Endothelial cell of umbilical vein (primary cell): Measurements from ENCODE around the gene CPVL. TPM values are rescaled to one million over a fixed set of nuclear protein-coding genes. Genes with fewer than 3 reads are reported as not detected.
A peak's percentile ranks its signal among the peaks of the same experiment; 100 is the strongest.

Experiments used
- BruUV-seq: library from RNA; stranded (reverse); fragments of 400-500 nt; replicated peaks from 2 replicates; lab custom pipeline; 2021; lab: Mats Ljungman, UMichigan
- CTCF ChIA-PET: fragments of 300-600, 350-600 bp; sonication (Branson Sonifier 250); formaldehyde crosslinking; loops from one replicate; lab custom pipeline; 2021; ENCODE audit warnings: antibody characterized with exemption, inconsistent platforms; lab: Charles Lee
- POLR2A ChIA-PET: fragments of 300-600, 350-600 bp; sonication (Branson Sonifier 250); formaldehyde crosslinking; loops from one replicate; lab custom pipeline; 2021; ENCODE audit warnings: antibody characterized with exemption, inconsistent platforms; lab: Charles Lee
- DNase-seq: peaks from one replicate; pipeline ENCODE4 v3.0.0-alpha.2; 2011; ENCODE audit warnings: low read depth, low spot score
- FAIRE-seq: peaks from 2 replicates; lab custom pipeline; 2011; peaks lifted over from hg19 to GRCh38; lab: Jason Lieb, UNC
- H2AFZ ChIP-seq: 2 replicates; pipeline ENCODE4 v1.6.0; 2012; ENCODE audit warnings: low read depth, low read length, control low read depth, inconsistent platforms
- H3K27ac ChIP-seq: 2 replicates; pipeline ENCODE4 v1.5.1; 2011; ENCODE audit warnings: low read depth, mild to moderate bottlenecking, control low read depth, low read length, moderate library complexity; ENCODE audit not compliant: insufficient read depth
- H3K27me3 ChIP-seq, 2 experiments: 2 replicates each; pipeline versions ENCODE4 v1.6.0 to v1.6.1; 2011; ENCODE audit warnings: low read length in 2 of 2, mixed read lengths in 1 of 2; ENCODE audit not compliant: control insufficient read depth in 2 of 2, insufficient read depth in 2 of 2
- H3K36me3 ChIP-seq, 2 experiments: 2 replicates in 1 of 2; 3 replicates in 1 of 2; pipeline ENCODE4 v1.5.1; 2011; ENCODE audit warnings: low read length in 2 of 2, mild to moderate bottlenecking in 1 of 2, moderate library complexity in 1 of 2; ENCODE audit not compliant: control insufficient read depth in 2 of 2, insufficient read depth in 2 of 2; ENCODE audit errors: extremely low read depth in 1 of 2
- H3K4me1 ChIP-seq: 3 replicates; pipeline ENCODE4 v1.5.1; 2011; ENCODE audit warnings: mild to moderate bottlenecking, low read length; ENCODE audit not compliant: control insufficient read depth, insufficient read depth; ENCODE audit errors: extremely low read depth
- H3K4me2 ChIP-seq: 2 replicates; pipeline ENCODE4 v1.6.1; 2011; ENCODE audit warnings: low read length, control low read depth, mixed read lengths; ENCODE audit not compliant: insufficient read depth
- H3K4me3 ChIP-seq, 3 experiments: fragments of 200-600 bp in 1 of 3; sonication (generic), shearing (Covaris generic) in 1 of 3; replicated peaks in 1 of 3; 2 replicates each; pipeline ENCODE4 v1.5.1; 2011 to 2016; ENCODE audit warnings: control low read depth in 3 of 3, low read length in 3 of 3, mild to moderate bottlenecking in 2 of 3, inconsistent platforms in 1 of 3, low read depth in 1 of 3, moderate library complexity in 1 of 3; ENCODE audit not compliant: insufficient read depth in 1 of 3
- H3K79me2 ChIP-seq: 2 replicates; pipeline ENCODE4 v1.6.0; 2012; ENCODE audit warnings: low read length, inconsistent platforms; ENCODE audit not compliant: control insufficient read depth, insufficient read depth
- H3K9ac ChIP-seq: replicated peaks from 2 replicates; pipeline ENCODE3; 2011; ENCODE audit warnings: low read length, control low read depth; ENCODE audit not compliant: insufficient read depth; ENCODE audit errors: extremely low read depth
- H3K9me1 ChIP-seq: replicated peaks from 3 replicates; pipeline ENCODE4 v1.6.0; 2011; ENCODE audit warnings: mild to moderate bottlenecking, low read length; ENCODE audit not compliant: control insufficient read depth, insufficient read depth; ENCODE audit errors: extremely low read depth
- H3K9me3 ChIP-seq: replicated peaks from 2 replicates; pipeline ENCODE4 v1.5.1; 2012; ENCODE audit warnings: low read length, inconsistent platforms; ENCODE audit not compliant: control insufficient read depth, insufficient read depth
- H4K20me1 ChIP-seq: replicated peaks from 2 replicates; pipeline ENCODE3; 2011; ENCODE audit warnings: mild to moderate bottlenecking, low read length; ENCODE audit not compliant: control insufficient read depth, insufficient read depth; ENCODE audit errors: extremely low read depth
- EZH2 ChIP-seq: IDR thresholded peaks from 2 replicates; pipeline ENCODE4 v1.6.1; 2012; ENCODE audit warnings: borderline replicate concordance, low read depth, mild to moderate bottlenecking, moderate library complexity, low read length, inconsistent platforms; ENCODE audit not compliant: severe bottlenecking
- FOS ChIP-seq: IDR thresholded peaks from 2 replicates; pipeline ENCODE4 v1.6.1; 2011; ENCODE audit warnings: mild to moderate bottlenecking, low read length, moderate library complexity, borderline replicate concordance; ENCODE audit not compliant: insufficient read depth
- GATA2 ChIP-seq: IDR thresholded peaks from 2 replicates; pipeline ENCODE4 v1.7.0; 2011; ENCODE audit warnings: low read depth, mild to moderate bottlenecking, moderate library complexity, mixed read lengths, low read length; ENCODE audit not compliant: insufficient read length, insufficient read depth
- JUN ChIP-seq: IDR thresholded peaks from 2 replicates; pipeline ENCODE4 v1.6.1; 2011; ENCODE audit warnings: borderline replicate concordance, low read depth; ENCODE audit not compliant: insufficient read length, insufficient read depth
- MYC ChIP-seq: IDR thresholded peaks from one replicate; pipeline ENCODE4 v1.6.1; 2011; ENCODE audit warnings: mild to moderate bottlenecking, low read depth, low read length
- POLR2A ChIP-seq: IDR thresholded peaks from 2 replicates; pipeline ENCODE4 v1.6.1; 2012; ENCODE audit warnings: low read depth, mild to moderate bottlenecking, control low read depth, low read length
- POLR2AphosphoS5 ChIP-seq: IDR thresholded peaks from 2 replicates; pipeline ENCODE4 v1.6.1; 2012; ENCODE audit warnings: low read depth, mild to moderate bottlenecking, control low read depth, low read length, moderate library complexity; ENCODE audit not compliant: insufficient read depth
- dilution Hi-C: fragments of 300-500 bp; cut with MboI; formaldehyde crosslinking; loops from one replicate; pipeline ENCODE4 v1.15.0; 2019; ENCODE audit warnings: low sequenced_read_pairs; ENCODE audit not compliant: extremely low pct_ligation_motif_present
- intact Hi-C: fragments of 100-400 bp; cut with micrococcal nuclease; formaldehyde crosslinking; loops from one replicate; pipeline ENCODE4 v1.10.0; 2022
- polyA plus RNA-seq, 4 experiments: library from polyadenylated mRNA; depleted of rRNA in 3 of 4; stranded (reverse) in 3 of 4; unstranded in 1 of 4; fragments of >200 nt; gene quantifications; 2 replicates each; pipeline versions ENCODE4 v1.2.1 to v1.2.3, GENCODE V29; 2011 to 2012; ENCODE audit warnings: missing spikeins in 1 of 4
- total RNA-seq: library from RNA; stranded (reverse); gene quantifications from 2 replicates; pipeline ENCODE4 v1.2.3, GENCODE V29; 2021
- TF ChIP-seq, protein P1 (sequence below): IDR thresholded peaks from 2 replicates; pipeline ENCODE4 v1.6.1; 2011; ENCODE audit not compliant: insufficient read depth, insufficient read length
- TF ChIP-seq, protein P2 (sequence below), 2 donors: IDR thresholded peaks; 1 replicate in 1 of 2; 2 replicates in 1 of 2; pipeline ENCODE4 v1.5.1; 2011; ENCODE audit warnings: low read length in 2 of 2, mild to moderate bottlenecking in 2 of 2, moderate library complexity in 2 of 2, control low read depth in 1 of 2, inconsistent platforms in 1 of 2, low read depth in 1 of 2; ENCODE audit not compliant: insufficient read depth in 1 of 2; ENCODE audit errors: extremely low read depth in 1 of 2

The CPVL gene
- total and polyA plus RNA-seq, 2 donors (not counting 3 experiments of a cell fraction or from before 2014, with no cell fraction given), result 0.14 TPM; not detected in 1

GRCh38 chr7:29177963-29178600 is 31.7 kb upstream of the CPVL start:
- peak overlapping the region; percentile 37 for H3K27ac ChIP-seq
- no peaks in the 10 kb centered on the region for H3K9me1 ChIP-seq
- no peaks in the 10 kb centered on the region for H4K20me1 ChIP-seq
- no peaks in the 10 kb centered on the region for H3K36me3 ChIP-seq
- H3K4me2 ChIP-seq, result peak overlapping the region; percentile 67
- TF ChIP-seq GATA2 (peak; percentile 70), FOS (peak; percentile 75), MYC (no peak), POLR2AphosphoS5 (peak; percentile 44), EZH2 (no peak), POLR2A (no peak), JUN (peak; percentile 29)
- TF ChIP-seq, protein P1, sequence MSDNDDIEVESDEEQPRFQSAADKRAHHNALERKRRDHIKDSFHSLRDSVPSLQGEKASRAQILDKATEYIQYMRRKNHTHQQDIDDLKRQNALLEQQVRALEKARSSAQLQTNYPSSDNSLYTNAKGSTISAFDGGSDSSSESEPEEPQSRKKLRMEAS, result peak; percentile 90
- TF ChIP-seq, protein P2, sequence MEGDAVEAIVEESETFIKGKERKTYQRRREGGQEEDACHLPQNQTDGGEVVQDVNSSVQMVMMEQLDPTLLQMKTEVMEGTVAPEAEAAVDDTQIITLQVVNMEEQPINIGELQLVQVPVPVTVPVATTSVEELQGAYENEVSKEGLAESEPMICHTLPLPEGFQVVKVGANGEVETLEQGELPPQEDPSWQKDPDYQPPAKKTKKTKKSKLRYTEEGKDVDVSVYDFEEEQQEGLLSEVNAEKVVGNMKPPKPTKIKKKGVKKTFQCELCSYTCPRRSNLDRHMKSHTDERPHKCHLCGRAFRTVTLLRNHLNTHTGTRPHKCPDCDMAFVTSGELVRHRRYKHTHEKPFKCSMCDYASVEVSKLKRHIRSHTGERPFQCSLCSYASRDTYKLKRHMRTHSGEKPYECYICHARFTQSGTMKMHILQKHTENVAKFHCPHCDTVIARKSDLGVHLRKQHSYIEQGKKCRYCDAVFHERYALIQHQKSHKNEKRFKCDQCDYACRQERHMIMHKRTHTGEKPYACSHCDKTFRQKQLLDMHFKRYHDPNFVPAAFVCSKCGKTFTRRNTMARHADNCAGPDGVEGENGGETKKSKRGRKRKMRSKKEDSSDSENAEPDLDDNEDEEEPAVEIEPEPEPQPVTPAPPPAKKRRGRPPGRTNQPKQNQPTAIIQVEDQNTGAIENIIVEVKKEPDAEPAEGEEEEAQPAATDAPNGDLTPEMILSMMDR (IDR thresholded peaks at IDR 0.05; ENCODE audit: extremely low read depth in 1 of 2, insufficient read depth in 1 of 2, low read depth in 1 of 2, low read length in 2 of 2), result no peak
- H3K79me2 ChIP-seq, result no peaks in the 10 kb centered on the region
- ChIA-PET CTCF (interaction anchor here (0.8 to 1.6 kb wide), 9 partner anchors 9 to 256 kb away, joined by 3 to 27 read pairs (median 4); no protein-coding TSS in a partner anchor), POLR2A (interaction anchor here (0.6 kb wide), 1 partner anchor 17 kb away, joined by 3 read pairs; no protein-coding TSS in a partner anchor)
- H3K9ac ChIP-seq, result no peak overlapping the region
- peaks cover 9% of the 10 kb centered on the region for H3K4me1 ChIP-seq
- no peaks in the 10 kb centered on the region for H3K9me3 ChIP-seq
- DNase-seq, result peak; percentile 90
- H3K27me3 ChIP-seq, result no peaks in the 10 kb centered on the region
- peak overlapping the region; percentile 23 for H2AFZ ChIP-seq
- no TSS peak for BruUV-seq
- peak; percentile 96 for FAIRE-seq
- H3K4me3 ChIP-seq, result no peak overlapping the region
- intact Hi-C loops (loop anchor here (5.0 kb wide), 1 partner anchor 61 kb away; no protein-coding TSS in a partner anchor), dilution Hi-C loops (no loop called here)
